Ishikawa (cell line): ENCODE data around the gene MACROD2.

Source experiments
- CEBPB ChIP-seq: IDR thresholded peaks from 2 replicates; pipeline ENCODE4 v1.6.1; 2012
- CREB1 ChIP-seq: IDR thresholded peaks from 2 replicates; pipeline ENCODE4 v1.6.1; 2012; ENCODE audit warnings: low read depth
- EP300 ChIP-seq: IDR thresholded peaks from 2 replicates; pipeline ENCODE4 v1.6.1; 2012; ENCODE audit warnings: borderline replicate concordance
- FOXM1 ChIP-seq: IDR thresholded peaks from 2 replicates; pipeline ENCODE4 v1.6.1; 2012; ENCODE audit warnings: low read depth, borderline replicate concordance
- MAX ChIP-seq: IDR thresholded peaks from 2 replicates; pipeline ENCODE4 v1.6.1; 2012
- NFIC ChIP-seq: IDR thresholded peaks from 2 replicates; pipeline ENCODE4 v1.6.1; 2012
- RAD21 ChIP-seq: IDR thresholded peaks from 2 replicates; pipeline ENCODE4 v1.6.1; 2012; ENCODE audit warnings: low read depth
- REST ChIP-seq: IDR thresholded peaks from 2 replicates; pipeline ENCODE4 v1.6.1; 2012; ENCODE audit warnings: low read depth, mild to moderate bottlenecking
- TAF1 ChIP-seq: IDR thresholded peaks from 2 replicates; pipeline ENCODE4 v1.6.1; 2012; ENCODE audit warnings: low read depth, mild to moderate bottlenecking
- TCF12 ChIP-seq: IDR thresholded peaks from 2 replicates; pipeline ENCODE4 v1.6.1; 2012; ENCODE audit warnings: low read depth
- TEAD4 ChIP-seq: IDR thresholded peaks from 2 replicates; pipeline ENCODE4 v1.6.1; 2012
- YY1 ChIP-seq: IDR thresholded peaks from 2 replicates; pipeline ENCODE4 v1.6.1; 2012; ENCODE audit warnings: low read depth
- ZBTB7A ChIP-seq: IDR thresholded peaks from 2 replicates; pipeline ENCODE4 v1.6.1; 2012; ENCODE audit warnings: low read depth

GRCh38 chr20:14775778-14776177 is 780.5 kb downstream of the MACROD2 start:
- TF ChIP-seq NFIC (no peak), CREB1 (no peak), TAF1 (no peak), MAX (no peak), YY1 (no peak), ZBTB7A (no peak), REST (no peak), TCF12 (no peak), FOXM1 (no peak), EP300 (no peak), CEBPB (no peak), TEAD4 (no peak), RAD21 (no peak)
